ACC112 (cell line): ENCODE data around the gene JUNB.

Experiments used
- H2AFZ ChIP-seq: fragments of 200-600 bp; sonication (generic); one replicate; pipeline ENCODE4 v1.6.0; 2017; ENCODE audit warnings: antibody characterized with exemption, low read length; ENCODE audit not compliant: unreplicated experiment
- H3K27ac ChIP-seq: fragments of 200-600 bp; sonication (generic); 2 replicates; pipeline ENCODE4 v1.5.1; 2014; ENCODE audit warnings: low read depth, mild to moderate bottlenecking, antibody characterized with exemption, low read length, moderate library complexity
- H3K27me3 ChIP-seq: fragments of 200-600 bp; sonication (generic); 2 replicates; pipeline ENCODE4 v1.6.1; 2014; ENCODE audit warnings: mild to moderate bottlenecking, antibody characterized with exemption, low read length, moderate library complexity, mixed read lengths; ENCODE audit not compliant: insufficient read depth
- H3K36me3 ChIP-seq: fragments of 200-600 bp; sonication (generic); 2 replicates; pipeline ENCODE4 v1.6.1; 2016; ENCODE audit warnings: mild to moderate bottlenecking, antibody characterized with exemption, low read length, moderate library complexity, mixed read lengths; ENCODE audit not compliant: insufficient read depth
- H3K4me1 ChIP-seq: fragments of 200-600 bp; sonication (generic); one replicate; pipeline ENCODE4 v1.6.1; 2016; ENCODE audit warnings: low read length, mixed read lengths; ENCODE audit not compliant: insufficient read depth, unreplicated experiment, control insufficient read depth
- H3K4me3 ChIP-seq: fragments of 200-600 bp; sonication (generic); 2 replicates; pipeline ENCODE4 v1.5.1; 2014; ENCODE audit warnings: mild to moderate bottlenecking, low read depth, low read length
- H3K79me2 ChIP-seq: fragments of 200-600 bp; sonication (generic); one replicate; pipeline ENCODE4 v1.6.0; 2016; ENCODE audit warnings: low read length; ENCODE audit not compliant: control insufficient read depth, unreplicated experiment, insufficient read depth

Gene JUNB

DNA sequence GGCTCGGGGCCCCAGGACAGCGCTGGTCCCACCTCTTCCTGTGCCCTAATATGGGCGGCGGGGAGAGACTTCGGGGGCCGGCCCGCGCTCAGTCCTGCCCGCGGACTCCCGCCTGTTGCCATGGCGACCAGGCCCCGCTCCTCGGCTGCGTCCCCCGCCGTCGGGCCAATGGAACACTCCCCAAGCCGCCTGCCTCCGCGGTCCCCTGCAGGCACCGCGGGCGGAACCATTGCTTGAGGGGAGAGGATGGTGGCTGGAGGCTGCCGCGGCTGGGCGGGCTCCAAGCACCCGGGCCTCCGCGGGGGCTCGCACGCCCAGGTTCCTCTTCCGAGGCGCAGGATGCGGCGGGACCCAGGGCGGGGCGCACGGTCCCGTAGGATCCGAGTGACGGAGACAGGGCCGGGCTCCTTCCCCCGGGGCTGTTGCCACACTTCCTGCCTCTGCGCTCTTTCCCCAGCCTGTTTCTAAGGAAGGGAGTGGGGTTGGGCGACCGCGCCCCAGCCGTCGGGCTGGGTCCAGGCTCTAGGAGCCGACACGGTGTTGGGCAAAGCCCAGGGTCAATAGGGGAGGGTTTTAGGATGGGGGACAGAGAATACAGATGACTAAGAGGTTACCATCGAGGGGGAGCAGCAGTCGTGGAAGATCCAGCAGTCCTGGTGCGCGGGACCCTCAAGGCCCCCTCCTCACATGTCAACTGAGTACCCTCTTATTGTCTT is 1.2 kb upstream of the JUNB start:
- no peaks in the 10 kb centered on the region for H3K27me3 ChIP-seq
- peak overlapping the region; percentile 100 for H3K27ac ChIP-seq
- no peak overlapping the region for H2AFZ ChIP-seq
- H3K36me3 ChIP-seq = no peaks in the 10 kb centered on the region
- H3K79me2 ChIP-seq = peaks cover 20% of the 10 kb centered on the region
- H3K4me1 ChIP-seq = peaks cover 41% of the 10 kb centered on the region
- peak overlapping the region; percentile 93 for H3K4me3 ChIP-seq

GRCh38 chr19:12790628-12791344 is 500 bp upstream of the JUNB start:
- H3K27me3 ChIP-seq = no peaks in the 10 kb centered on the region
- H3K4me1 ChIP-seq = peaks cover 33% of the 10 kb centered on the region
- no peaks in the 10 kb centered on the region for H3K36me3 ChIP-seq
- H3K79me2 ChIP-seq = peaks cover 20% of the 10 kb centered on the region
- peak overlapping the region; percentile 100 for H3K27ac ChIP-seq
- H3K4me3 ChIP-seq = peak overlapping the region; percentile 93
- H2AFZ ChIP-seq = no peak overlapping the region

- peaks cover 24% of the 10 kb centered on the region for H3K4me1 ChIP-seq
- peak overlapping the region; percentile 100 for H3K27ac ChIP-seq
- peaks cover 20% of the 10 kb centered on the region for H3K79me2 ChIP-seq
- no peaks in the 10 kb centered on the region for H3K36me3 ChIP-seq
- H2AFZ ChIP-seq = no peak overlapping the region
- H3K27me3 ChIP-seq = no peaks in the 10 kb centered on the region
- H3K4me3 ChIP-seq = peak overlapping the region; percentile 93
Observed at GRCh38 chr19:12792051-12792852, 966 bp downstream of the JUNB start.

DNA sequence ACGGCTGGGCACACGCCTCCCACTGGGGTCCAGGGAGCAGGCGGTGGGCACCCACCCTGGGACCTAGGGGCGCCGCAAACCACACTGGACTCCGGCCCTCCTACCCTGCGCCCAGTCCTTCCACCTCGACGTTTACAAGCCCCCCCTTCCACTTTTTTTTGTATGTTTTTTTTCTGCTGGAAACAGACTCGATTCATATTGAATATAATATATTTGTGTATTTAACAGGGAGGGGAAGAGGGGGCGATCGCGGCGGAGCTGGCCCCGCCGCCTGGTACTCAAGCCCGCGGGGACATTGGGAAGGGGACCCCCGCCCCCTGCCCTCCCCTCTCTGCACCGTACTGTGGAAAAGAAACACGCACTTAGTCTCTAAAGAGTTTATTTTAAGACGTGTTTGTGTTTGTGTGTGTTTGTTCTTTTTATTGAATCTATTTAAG is 1.6 kb downstream of the JUNB start:
- Histone ChIP-seq H3K4me3 (peak overlapping the region; percentile 93), H2AFZ (no peak overlapping the region), H3K27me3 (no peaks in the 10 kb centered on the region), H3K4me1 (peaks cover 24% of the 10 kb centered on the region), H3K36me3 (no peaks in the 10 kb centered on the region), H3K79me2 (peaks cover 20% of the 10 kb centered on the region), H3K27ac (peak overlapping the region; percentile 100)

GRCh38 chr19:12793290-12794195 is 2.3 kb downstream of the JUNB start:
- no peaks in the 10 kb centered on the region for H3K36me3 ChIP-seq
- no peaks in the 10 kb centered on the region for H3K27me3 ChIP-seq
- H3K4me3 ChIP-seq = peak overlapping the region; percentile 93
- peak overlapping the region; percentile 100 for H3K27ac ChIP-seq
- no peak overlapping the region for H2AFZ ChIP-seq
- peaks cover 17% of the 10 kb centered on the region for H3K4me1 ChIP-seq
- H3K79me2 ChIP-seq = peaks cover 20% of the 10 kb centered on the region

DNA sequence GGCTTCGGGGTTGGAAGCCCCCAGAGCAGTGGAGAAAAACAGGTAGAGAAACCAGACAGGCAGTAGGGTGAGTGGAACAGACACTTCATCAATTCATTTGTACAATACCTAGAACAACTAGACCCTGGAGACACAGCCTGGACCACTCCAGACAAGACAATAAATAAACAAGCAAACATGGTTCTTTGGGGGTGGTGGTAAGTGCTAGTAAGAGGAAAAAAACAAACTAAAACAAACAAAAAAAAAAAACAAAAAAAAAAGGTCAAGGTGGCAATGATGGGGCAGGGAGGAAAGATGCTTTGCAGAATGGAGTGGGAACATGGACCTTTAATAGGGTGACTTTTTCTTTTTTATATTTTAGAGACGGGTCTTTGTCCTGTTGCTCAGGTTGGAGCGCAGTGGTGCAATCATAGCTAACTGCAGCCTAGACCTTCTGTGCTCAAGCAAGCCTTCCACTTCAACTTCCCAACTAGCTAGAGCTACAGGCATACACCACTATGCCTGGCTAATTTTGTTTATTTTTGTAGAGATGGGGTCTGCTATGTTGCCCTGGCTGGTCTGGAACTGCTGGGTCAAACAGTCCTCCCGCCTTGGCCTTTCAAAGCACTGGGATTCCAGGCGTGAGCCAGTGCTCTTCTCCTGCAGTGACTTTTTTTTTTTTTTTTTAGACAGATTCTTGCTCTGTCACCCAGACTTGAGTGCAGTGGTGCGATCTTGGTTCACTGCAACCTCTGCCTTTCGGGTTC is 3.1 kb downstream of the JUNB start:
- Histone ChIP-seq H3K79me2 (peaks cover 20% of the 10 kb centered on the region), H3K4me1 (peaks cover 9% of the 10 kb centered on the region), H2AFZ (no peak overlapping the region), H3K27me3 (no peaks in the 10 kb centered on the region), H3K4me3 (peak overlapping the region; percentile 93), H3K36me3 (no peaks in the 10 kb centered on the region), H3K27ac (peak overlapping the region; percentile 100)

DNA sequence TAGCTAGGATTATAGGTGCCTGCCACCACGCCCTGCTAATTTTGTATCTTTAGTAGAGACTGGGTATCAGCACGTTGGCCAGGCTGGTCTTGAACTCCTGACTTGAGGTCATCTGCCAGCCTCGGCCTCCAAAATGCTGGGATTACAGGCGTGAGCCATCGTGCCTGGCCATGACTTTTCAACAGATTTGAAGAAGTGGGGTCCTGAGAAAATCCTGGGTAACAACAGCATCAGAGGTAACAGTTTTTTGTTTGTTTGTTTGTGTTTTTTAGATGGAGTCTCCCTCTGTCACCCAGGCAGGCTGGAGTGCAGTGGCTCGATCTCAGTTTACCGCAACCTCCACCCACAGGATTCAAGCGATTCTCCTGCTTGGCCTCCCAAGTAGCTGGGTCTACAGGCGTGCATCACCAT is 3.7 kb downstream of the JUNB start:
- Histone ChIP-seq H3K4me1 (peaks cover 8% of the 10 kb centered on the region), H3K27me3 (no peaks in the 10 kb centered on the region)

GRCh38 chr19:12796146-12797071 is 5.1 kb downstream of the JUNB start:
- H2AFZ ChIP-seq = no peak overlapping the region
- H3K27ac ChIP-seq = no peak overlapping the region
- no peaks in the 10 kb centered on the region for H3K36me3 ChIP-seq
- H3K27me3 ChIP-seq = no peaks in the 10 kb centered on the region
- H3K4me1 ChIP-seq = peaks cover 5% of the 10 kb centered on the region
- H3K79me2 ChIP-seq = peaks cover 30% of the 10 kb centered on the region
- H3K4me3 ChIP-seq = no peak overlapping the region

More for the DNA sequence above, 3.7 kb downstream of the JUNB start:
- Histone ChIP-seq H3K79me2 (peaks cover 20% of the 10 kb centered on the region), H2AFZ (no peak overlapping the region), H3K36me3 (no peaks in the 10 kb centered on the region), H3K4me3 (no peak overlapping the region), H3K27ac (no peak overlapping the region)

DNA sequence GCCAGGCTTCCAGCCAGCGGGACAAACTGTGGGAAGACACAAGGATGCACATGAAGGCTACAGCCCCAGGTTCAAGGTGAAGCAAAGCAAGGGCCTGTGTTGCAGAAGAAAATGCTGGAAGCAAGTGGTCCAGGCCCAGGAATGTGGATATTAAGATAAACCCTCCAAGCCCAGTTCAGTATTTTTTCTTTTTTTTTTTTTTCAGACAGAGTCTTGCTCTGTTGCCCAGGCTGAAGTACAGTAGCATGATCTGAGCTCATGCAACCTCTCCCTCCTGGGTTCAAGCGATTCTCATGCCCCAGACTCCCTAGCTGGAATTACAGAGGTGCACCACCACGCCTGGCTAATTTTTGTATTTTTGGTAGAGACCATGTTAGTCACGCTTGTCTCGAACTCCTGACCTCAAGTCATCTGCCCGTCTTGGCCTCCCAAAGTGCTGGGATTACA is 5.9 kb downstream of the JUNB start:
- Histone ChIP-seq H3K27ac (no peak overlapping the region), H3K27me3 (no peaks in the 10 kb centered on the region), H3K4me3 (no peak overlapping the region), H3K79me2 (peaks cover 25% of the 10 kb centered on the region), H3K4me1 (peaks cover 5% of the 10 kb centered on the region), H3K36me3 (no peaks in the 10 kb centered on the region), H2AFZ (no peak overlapping the region)
